HL-60 (cell line): ENCODE results near the gene SEC22B.
"Not testable (repeated sequence)": the region's sequence is repeated elsewhere in the genome, so short reads cannot be mapped to it uniquely, and the experiment has no call there.

Experiments used
- DNase-seq, 2 experiments: peaks; one replicate each; pipeline ENCODE4 v3.0.0-alpha.2; 2010 to 2020; ENCODE audit warnings: low read depth in 1 of 2, low spot score in 1 of 2
- H3K27ac ChIP-seq: fragments of 250-450 bp; sonication (Bioruptor Pico); replicated peaks from 2 replicates; pipeline ENCODE4 v1.5.1; 2020; ENCODE audit warnings: mild to moderate bottlenecking, moderate library complexity
- H3K27me3 ChIP-seq: fragments of 250-450 bp; sonication (Bioruptor Pico); 2 replicates; pipeline ENCODE4 v1.5.1; 2021; ENCODE audit warnings: mild to moderate bottlenecking, moderate library complexity; ENCODE audit not compliant: insufficient read depth, poor library complexity, severe bottlenecking
- H3K4me3 ChIP-seq: replicated peaks from 2 replicates; pipeline ENCODE4 v1.5.1; 2011; ENCODE audit warnings: mild to moderate bottlenecking, control low read depth, low read length; ENCODE audit not compliant: insufficient read depth
- CTCF ChIP-seq: IDR thresholded peaks from one replicate; pipeline ENCODE4 v1.5.1; 2011; ENCODE audit warnings: low read length, control low read depth, inconsistent platforms; ENCODE audit not compliant: insufficient read depth
- GABPA ChIP-seq: IDR thresholded peaks from 2 replicates; pipeline ENCODE4 v1.6.1; 2012; ENCODE audit warnings: low read depth
- POLR2AphosphoS5 ChIP-seq: IDR thresholded peaks from 2 replicates; pipeline ENCODE4 v1.6.1; 2012; ENCODE audit warnings: low read depth
- REST ChIP-seq: IDR thresholded peaks from 2 replicates; pipeline ENCODE4 v1.6.1; 2012; ENCODE audit warnings: low read depth; ENCODE audit not compliant: insufficient replicate concordance
- SPI1 ChIP-seq: IDR thresholded peaks from 2 replicates; pipeline ENCODE4 v1.6.1; 2012; ENCODE audit warnings: low read depth, mild to moderate bottlenecking, borderline replicate concordance
- long read RNA-seq: library from polyadenylated mRNA; unstranded; transcript quantifications from one replicate; pipeline ENCODE4 v2.0.0, GENCODE V29; 2020

SEC22B gene
- long read RNA-seq, full-length matches to known transcripts, result 116 of 140 reads
- long read RNA-seq, partial matches to known transcripts, result 4 of 140 reads
- long read RNA-seq, other reads (novel, unspliced or antisense), result 20 of 140 reads

- DNase-seq, result peak; percentile 84 to 94
- TF ChIP-seq CTCF (no peak), REST (peak; percentile 67), GABPA (peak; percentile 99), POLR2AphosphoS5 (peak; percentile 84; the same call in 1 of the 2 replicates), SPI1 (peak; percentile 78; the same call in 1 of the 2 replicates)
- Histone ChIP-seq H3K27me3 (no peaks in the 10 kb centered on the region), H3K27ac (peak within 1 kb of the TSS; percentile 83), H3K4me3 (peak within 1 kb of the TSS; percentile 75)
Observed at GRCh38 chr1:120176092-120176855, at the start of gene SEC22B. Gene SEC22B (minus strand): TSS chr1:120176520. CDS start chr1:120176381, 139 bp downstream.

GRCh38 chr1:120217933-120218332 lies 41.6 kb upstream of the SEC22B start:
- not testable (repeated sequence) for H3K27ac ChIP-seq, H3K27me3 ChIP-seq, DNase-seq, H3K4me3 ChIP-seq

- H3K27me3 ChIP-seq, H3K4me3 ChIP-seq, DNase-seq, H3K27ac ChIP-seq: not testable (repeated sequence)
Observed at GRCh38 chr1:120217175-120217929, 41.0 kb upstream of the SEC22B start.

- not testable (repeated sequence) for DNase-seq, H3K27me3 ChIP-seq, H3K27ac ChIP-seq, H3K4me3 ChIP-seq
Observed at GRCh38 chr1:120213606-120214005, 37.3 kb upstream of the SEC22B start.

- not testable (repeated sequence) for H3K27ac ChIP-seq, DNase-seq, H3K27me3 ChIP-seq, H3K4me3 ChIP-seq
Observed at GRCh38 chr1:120210754-120211153, 34.4 kb upstream of the SEC22B start.

GRCh38 chr1:120196863-120197775 lies 20.8 kb upstream of the SEC22B start:
- DNase-seq, H3K27me3 ChIP-seq, H3K27ac ChIP-seq: not testable (repeated sequence)
- H3K4me3 ChIP-seq, result peak overlapping the region; percentile 28

GRCh38 chr1:120188626-120189025 lies 12.3 kb upstream of the SEC22B start:
- H3K27me3 ChIP-seq, H3K4me3 ChIP-seq, DNase-seq, H3K27ac ChIP-seq: not testable (repeated sequence)

- DNase-seq, H3K27ac ChIP-seq, H3K4me3 ChIP-seq, H3K27me3 ChIP-seq: not testable (repeated sequence)
Observed at GRCh38 chr1:120182176-120182707, 5.9 kb upstream of the SEC22B start.

GRCh38 chr1:120179811-120180690 lies 3.7 kb upstream of the SEC22B start:
- DNase-seq, H3K27ac ChIP-seq, H3K27me3 ChIP-seq, H3K4me3 ChIP-seq: not testable (repeated sequence)
